ENCODE measurements around the gene SNAP47.

- TF ChIP-seq EZH2 (IDR thresholded peaks at IDR 0.05; ENCODE audit: insufficient read depth, poor library complexity, severe bottlenecking) (no peak), EZH2phosphoT487 (IDR thresholded peaks at IDR 0.05; ENCODE audit: insufficient read depth, low read depth) (no peak)
Observed at GRCh38 chr1:227815468-227816409, 80.5 kb downstream of the SNAP47 start, which contains the start of gene PRSS38.

Data from GM23248 (cell line).